ENCODE measurements around the gene NR2F1-AS1.
"Not testable (repeated sequence)": the region's sequence is repeated elsewhere in the genome, so short reads cannot be mapped to it uniquely, and the experiment has no call there.

The NR2F1-AS1 gene

DNA sequence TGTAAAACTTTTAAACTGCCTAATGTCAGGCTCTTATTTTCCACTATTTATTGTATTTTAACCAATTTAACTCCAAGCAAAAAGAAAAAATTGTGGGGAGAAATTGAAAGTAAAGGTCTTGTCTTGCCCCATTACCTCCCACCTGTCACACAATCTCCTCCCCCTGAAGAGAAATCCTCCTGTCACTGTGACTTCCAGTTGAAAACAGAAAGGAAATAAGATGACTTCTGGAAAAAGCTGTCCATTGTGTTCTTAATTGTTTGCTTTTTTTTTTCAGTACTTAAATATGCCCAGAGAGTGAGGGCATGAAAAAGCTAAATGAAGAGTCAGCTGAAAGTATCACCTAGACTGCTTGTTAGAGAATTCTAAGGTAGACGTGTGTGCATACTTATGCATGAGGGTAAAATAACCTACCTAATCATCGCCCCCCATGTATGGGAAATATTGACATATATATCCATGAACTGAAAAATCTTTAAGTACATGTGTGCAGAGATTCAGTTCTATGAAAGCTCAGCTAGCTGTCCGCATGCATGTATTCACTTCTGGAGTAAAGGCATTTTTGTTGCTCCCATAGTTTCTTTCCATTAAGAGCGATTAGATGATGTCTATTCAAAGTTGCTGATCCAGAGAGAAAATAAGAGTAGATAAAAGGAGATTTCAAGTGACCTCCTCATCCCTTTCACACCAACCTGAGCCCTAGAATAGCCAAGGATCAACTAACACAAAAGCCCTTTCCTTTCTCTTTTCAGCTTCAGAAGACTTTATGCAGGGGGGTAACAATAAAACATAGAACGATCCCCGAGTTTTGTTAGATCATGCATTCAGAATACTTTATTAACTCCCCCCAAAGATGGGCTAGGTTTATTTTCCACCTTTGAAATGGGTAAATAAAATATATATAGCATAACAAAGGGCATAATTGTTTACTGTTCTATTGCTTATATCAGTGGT is 5.3 kb downstream of the NR2F1-AS1 start:
- DNase-seq, result no peak

DNA sequence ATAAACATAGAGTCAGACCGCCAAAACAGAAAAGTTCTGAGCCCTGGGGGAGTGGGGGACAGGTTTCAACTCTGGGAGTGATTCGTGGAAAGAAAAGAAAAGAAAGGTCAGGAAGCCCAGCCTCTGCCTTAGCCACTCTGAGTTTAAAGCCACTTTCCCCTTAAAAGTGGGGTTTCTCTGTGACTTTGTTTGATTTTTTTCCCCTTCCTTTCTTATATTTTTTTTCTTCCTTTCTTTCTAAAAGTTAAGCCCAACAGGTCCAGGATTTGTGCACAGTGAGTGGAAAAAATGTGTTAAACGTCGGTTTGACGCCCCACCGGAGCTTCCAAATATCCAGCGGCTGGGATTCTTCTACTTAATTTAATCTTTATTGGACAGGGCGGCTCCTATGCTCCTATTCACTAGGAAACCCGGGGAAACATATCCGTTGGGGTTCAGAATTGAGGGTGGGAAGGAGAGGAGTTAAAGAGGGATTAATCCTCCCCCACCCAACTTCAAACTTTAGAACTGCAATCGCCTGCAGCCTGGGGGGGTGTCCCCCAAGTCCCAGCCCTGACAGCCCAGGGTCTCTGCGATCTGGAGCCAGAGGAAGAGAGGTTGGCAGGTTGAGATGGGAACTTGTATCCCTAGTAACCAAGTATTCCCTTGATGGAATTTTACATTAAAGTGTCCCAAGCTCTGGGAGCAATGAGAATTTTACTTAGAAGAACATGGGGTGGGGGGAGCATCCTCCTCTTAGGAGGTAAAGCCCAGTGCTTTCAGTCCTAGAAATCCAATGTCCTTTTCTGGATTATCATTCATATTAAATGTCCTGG is 6.3 kb downstream of the NR2F1-AS1 start:
- no peak for DNase-seq

DNA sequence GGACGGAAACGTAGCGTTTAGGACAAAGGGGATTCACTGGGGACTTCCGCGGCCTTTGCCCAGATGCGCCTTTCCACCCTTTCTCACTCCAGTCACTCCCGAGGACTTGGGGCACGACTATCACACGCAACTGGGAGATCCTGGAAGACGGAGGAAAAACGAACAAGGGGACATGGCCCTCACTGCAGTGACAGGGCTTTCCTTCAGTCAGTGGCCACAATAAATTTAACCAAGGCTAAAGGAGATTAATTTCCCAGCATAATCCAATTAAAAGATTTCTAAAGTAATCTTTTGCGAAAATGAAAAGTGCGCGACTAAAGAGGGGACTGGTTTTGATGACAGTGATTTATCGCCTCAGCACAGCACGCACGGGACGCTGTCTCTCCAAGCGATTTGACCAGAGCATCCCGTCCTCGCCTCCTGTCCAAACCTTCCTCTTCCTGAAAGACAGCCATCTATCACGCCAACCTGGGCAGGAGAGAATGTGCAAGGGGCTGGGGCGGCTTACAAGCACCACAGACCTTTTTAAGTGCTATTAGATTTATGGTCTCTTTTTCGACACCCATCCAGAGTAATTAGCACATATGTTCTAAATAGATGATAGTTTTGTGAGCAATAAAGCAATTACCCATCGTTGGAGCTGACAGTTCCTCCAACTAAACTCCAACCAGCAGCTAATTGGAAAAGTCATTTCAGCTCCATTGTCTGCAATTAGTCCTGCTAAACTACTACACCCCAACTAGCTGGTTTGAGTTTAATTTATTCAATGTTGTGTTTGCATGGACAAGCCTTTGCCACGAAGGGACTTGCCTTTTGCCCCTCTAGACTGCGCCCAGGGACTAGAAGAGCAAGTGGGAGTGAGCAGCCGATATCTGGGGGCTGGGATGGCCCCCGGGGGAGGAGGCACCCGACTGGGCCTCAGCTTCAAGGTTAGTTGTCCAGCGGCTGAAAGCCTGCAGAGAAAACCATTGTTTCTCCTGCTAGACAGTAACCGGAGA is 7.4 kb downstream of the NR2F1-AS1 start:
- no peak for DNase-seq

DNA sequence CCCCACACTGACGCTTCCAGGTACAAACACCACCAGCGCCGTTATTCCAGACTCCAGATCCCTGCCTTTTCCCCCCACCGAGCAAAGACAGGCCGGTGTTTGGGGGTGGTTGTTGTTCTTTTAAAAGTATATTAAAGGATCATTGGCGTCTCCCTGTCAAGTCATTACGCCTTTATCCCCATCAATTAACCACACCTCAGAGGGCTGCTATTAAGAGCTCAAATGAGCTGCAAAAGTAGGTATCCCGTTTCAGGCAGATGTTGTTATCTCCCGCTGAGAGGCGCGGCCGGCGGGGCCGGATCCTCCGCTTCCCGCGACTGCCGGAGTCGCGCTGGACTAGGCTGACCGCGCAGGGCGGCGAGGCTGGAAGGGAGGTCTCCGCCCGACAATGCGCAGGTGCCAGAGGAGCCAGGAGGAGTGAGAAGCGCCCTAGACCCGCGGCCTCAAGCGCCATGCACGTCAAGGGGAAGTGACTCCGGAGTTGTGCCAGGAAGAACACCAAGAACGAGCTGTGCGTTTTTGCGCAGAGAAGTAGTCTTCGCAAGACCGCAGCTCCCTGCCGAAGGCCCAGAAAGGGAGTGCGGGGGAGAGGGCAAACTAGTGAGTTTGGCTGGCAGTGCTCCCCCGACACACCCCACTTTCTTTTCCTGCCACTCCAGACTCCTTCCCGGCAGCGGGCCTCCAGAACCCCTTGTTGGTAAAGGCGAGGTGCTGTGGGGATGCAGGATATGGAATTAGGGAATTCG is 8.2 kb downstream of the NR2F1-AS1 start:
- DNase-seq, result no peak

DNA sequence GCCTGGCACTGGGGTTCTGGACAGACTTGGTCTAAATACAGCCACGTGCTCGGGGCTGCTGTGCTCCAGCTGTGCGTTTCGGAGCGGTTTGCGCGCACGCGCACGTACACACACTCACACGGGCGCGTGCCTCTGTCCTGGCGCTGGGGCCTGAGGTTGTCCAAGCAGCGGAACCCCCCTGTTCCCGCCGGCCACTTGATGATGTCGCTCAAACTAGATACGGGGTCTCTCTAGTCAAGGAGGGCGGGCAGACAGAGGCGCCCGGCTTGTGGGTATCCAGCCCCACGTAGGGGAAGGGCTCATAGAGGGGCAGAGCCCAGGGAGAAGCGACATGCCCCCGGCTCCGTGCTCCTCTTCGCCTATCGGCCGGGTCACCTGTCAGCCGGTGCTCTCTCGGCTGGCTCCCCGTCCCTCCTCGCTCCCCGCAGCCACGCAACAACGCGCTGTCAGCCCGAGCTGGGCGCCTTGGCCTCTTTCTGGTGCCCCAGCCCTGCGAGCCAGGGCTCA is 8.9 kb downstream of the NR2F1-AS1 start:
- no peak for DNase-seq

DNA sequence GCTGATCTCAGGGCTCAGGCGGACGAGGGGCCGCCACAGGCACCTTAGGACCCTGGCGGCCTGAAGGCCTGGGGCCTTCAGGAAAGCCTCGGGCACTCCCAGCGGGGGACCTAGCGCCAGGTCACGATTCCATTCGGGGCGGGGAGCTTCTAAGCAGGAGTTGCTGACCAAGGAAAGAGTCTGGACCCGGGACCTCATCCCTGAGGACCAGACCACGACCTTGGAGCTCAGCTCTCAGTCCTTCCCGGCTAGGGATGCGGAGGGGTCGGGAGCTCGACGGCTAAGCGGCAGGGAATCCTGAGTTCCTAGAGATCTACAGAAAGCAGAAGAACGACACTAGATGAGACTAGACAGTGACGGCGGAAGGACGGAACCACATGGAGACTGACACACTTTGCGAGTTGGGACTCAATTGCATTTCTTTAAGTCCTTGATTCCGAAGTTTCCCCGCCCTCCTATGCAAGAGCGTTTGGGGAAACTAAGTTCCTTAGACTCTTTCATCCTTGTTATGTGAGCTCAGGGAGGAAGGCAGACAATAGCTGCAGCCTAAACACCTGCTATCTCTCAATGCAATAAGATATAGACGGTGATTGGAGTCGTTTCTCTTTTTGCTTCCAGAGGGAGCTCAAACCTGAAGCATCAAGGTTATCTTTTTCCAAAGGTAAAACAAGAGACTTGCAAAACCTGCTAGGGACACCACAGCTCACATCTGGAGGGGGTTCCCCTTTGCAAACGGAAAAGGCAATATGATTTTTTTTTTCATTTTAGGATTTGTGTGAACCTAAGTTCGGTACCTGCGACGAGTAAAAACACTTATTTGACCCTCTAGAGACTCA is 9.7 kb downstream of the NR2F1-AS1 start:
- DNase-seq, result no peak

DNA sequence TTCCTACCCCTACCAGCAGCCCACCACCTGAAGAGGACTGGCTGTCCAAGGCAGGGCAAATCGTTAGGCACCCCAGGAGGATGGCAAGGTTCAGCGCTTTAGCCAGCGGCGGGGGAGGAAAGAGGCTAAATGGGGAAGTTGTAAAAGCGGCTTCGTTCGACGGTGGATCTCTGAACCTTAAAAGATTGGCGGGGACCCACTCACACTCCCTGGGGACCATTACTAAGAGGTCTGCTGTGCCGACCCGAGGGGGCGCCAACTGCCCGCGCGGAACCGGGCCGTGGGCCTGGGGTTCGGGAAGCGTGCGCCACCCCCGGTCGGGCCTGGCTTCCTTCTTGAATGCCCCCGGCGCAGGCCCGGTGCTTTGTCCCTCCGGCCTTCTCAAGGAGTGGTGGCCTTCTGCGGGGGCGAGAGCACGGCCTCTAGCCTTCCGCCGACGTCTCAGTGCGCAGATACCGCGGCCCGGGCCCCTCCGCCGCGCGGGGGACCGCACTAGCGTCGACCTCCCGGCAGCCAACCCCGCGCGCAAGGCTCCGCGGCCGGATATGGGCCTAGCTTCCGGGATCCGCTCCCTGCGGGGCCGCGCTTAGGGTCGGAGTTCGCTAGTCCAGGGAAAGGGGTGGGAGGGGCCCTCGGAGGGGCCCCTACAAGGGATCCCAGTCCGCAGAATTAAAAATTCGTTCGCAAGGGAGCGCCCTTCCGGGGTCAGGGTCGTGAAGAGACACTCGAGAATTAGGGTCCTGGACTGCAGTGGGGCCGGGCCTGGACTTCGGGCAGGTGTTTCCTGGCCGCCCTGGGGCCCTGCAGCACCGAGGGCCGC is 10.5 kb downstream of the NR2F1-AS1 start:
- DNase-seq, result no peak

DNA sequence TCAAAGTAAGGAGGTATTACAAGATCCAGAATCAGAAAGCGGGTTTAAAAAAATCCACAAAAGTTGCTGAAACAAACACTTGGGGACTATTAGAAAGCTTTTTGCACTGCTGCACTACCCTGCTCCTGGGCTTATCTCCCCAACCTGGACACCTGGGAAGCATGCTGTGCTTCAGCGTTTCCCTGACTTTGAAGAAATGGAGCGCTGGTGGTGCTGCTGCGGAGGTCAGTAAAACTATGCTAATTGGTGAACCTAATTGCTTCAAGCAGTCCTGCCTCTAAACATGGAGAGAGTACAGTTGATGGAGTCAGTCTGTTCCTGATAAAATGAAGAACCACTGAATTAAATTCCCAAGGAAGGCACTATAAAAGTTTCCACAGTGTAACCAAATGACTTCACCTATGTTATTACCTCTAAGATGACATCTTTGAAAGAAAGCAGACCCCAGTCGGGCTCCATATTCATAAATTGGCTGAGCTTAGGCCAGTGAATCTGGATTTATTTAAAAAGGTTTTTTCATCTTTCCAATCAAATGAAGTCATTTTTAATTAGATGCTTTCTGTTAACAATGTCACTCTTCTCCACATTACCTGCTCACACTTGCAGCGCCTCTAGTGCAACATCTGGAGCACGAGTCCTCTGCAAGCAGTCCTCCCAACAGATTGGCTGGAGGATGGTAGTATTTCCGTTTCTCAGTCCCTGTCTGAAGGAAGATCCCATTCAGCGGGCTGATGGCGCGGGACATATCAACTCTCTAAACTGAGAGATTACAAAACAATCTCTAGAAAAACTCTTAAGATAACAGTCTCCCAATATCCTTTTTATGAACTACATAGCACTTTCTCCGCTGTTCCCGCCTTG is 11.5 kb downstream of the NR2F1-AS1 start:
- no peak for DNase-seq

DNA sequence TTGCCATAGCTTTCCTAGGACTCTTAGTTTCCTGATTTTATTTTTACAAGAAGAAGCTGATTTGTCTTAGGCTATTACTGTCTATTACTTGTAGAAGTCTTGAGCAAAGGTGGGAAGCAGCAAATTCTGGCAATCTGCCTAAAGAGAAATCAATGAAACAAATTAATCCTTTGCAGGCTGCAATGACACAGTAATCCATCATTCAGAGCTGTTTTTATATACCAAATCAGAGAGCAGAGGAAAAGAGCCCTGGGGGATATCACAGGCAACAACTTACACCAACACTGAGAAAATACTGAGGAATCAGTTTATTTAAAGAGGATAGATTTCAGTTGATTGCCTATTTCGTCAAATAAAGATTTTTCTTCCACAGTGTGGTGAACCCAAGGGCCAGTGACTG is 13.6 kb downstream of the NR2F1-AS1 start:
- no peak for DNase-seq

DNA sequence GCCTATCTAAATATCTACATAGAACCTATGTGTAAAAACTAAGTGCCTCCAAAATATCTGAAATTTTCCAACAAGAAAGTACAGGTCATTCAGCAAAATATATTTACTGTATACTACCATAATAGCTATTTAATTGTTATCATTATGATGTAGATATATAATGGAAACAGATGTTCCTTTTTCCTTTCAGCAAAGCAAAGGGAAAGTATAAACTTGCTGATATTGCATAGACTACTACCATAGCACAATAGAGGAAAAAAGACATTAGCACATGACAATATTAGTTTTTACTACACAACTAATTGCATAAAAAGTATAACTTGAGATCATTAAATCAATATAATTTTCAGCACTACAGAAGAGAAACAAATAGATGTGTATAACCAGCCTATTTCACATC is 14.9 kb downstream of the NR2F1-AS1 start:
- no peak for DNase-seq

DNA sequence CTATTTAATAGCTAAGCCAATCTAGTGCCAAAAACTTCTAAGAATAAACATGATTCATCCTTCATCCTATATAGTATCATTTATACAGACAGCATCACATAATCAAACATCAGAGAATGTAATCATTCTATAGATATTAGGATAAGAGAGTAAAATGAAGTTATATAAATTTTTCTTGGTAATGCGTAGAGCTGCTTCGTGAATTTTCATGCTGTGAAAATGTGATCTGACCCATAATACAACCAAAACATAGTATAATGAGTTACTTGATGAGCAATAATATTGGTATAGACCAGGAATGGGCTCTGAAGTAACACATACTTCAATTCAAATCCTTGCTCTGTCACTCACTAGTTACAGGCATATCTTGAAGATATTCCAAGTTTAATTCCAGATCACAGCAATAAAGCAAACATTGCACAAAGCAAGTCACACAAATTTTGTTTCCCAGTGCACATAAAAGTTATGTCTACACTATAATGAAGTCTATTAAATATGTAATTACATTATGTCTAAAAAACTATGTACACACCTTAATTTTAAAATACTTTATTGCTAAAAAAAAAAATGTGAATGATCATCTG is 23.9 kb downstream of the NR2F1-AS1 start:
- DNase-seq, result no peak

DNA sequence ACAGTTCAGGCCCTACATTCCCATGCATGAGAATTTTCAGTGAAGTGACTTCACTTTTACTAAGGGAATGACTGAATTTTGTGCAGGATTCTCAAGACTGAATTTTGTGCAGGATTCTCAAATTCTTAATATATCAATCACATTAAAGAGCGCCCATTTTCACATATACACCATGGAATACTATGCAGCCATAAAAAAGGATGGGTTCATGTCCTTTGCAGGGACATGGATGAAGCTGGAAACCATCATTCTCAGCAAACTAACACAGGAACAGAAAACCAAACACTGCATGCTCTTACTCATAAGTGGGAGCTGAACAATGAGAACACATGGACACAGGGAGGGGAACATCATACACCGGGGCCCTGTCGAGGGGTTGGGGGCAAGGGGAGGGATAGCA is 31.4 kb downstream of the NR2F1-AS1 start:
- DNase-seq, result not testable (repeated sequence)

DNA sequence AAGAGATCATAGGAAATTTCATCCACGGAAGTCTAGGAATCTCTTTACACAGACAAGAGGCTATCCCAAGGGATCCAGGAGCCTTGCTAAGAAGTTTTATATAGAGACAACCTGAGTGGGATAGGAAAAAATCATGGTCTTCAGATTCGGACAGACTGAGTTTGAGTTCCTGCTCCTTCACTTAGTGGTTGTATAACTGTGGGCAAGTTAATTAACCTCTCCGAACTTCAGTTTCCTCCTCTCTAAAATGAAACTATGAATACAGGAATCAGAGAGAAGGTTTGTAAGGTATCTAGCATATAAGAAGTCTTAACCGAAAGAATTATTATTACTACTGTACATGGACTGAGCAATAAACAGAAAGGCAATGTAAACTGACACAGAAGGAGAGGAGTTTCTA is 35.1 kb downstream of the NR2F1-AS1 start:
- no peak for DNase-seq

DNA sequence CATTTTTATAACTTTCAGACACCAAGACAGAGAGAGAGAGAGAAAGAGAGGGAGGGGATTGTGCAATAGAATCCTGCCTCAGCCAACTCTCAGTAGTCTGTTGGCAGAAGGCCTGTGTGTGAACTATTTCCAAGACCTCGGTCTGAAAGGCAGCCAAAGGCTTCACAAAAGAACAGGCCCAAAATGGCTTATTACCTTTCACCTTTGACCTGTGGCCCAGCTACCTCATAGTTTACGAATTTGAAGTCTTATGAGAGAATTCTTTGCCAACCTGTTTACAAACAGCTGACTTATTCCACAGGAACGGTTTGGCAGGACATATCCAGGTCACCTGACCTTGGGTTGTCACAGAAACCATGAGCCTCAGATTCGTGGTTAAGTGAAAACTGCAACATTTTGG is 48.6 kb downstream of the NR2F1-AS1 start:
- DNase-seq, result peak; percentile 77

DNA sequence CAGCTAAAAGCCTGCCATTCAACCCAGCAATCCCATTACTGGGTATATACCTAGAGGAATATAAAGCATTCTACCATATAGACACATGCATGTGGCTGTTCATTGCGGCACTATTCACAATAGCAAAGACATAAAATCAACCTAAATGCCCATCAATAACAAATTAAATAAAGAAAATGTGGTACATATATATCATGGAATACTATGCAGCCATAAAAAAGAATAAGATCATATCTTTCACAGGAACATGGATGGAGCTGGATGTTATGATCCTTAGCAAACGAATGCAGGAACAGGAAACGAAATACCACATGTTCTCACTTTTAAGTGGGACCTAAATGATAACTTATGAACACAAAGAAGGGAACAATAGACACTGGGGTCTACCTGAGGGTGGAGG is 59.2 kb downstream of the NR2F1-AS1 start:
- not testable (repeated sequence) for DNase-seq

DNA sequence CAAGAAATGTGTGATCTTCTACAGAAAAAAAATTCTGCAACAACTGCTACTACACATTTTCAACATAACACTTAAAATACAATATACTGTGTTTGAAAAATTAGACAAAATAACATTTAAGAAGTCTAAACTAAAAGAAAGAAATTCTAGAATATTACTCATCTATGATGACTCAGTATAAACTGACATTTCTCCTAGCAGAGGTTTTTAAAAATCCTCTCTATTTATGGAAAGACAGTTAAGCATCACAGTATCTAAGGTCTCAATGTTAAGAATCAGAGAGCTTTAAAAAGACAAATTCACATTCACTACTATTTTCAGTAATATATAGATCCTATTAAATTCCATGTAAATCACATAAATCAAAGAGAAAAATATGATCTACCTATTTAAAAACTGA is 61.3 kb downstream of the NR2F1-AS1 start:
- DNase-seq, result peak; percentile 20

DNA sequence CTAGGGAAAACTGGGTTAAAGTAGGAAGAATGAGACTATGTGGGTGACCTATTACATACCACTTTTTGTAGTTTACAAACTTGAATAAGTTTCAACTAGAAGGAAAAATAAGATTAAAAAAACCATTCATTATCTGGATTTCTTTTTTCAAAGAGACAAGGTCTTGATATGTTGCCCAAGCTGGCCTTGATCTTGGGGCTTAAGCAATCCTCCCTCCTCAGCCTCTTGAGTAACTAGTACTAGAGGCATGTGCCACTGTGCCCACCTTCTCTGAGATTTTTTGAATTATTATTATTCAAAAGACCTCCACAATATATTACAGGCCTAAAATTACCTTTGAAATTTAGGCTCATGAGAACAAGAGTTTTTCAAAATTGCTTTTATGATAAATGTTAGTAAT is 63.2 kb downstream of the NR2F1-AS1 start:
- DNase-seq, result no peak

DNA sequence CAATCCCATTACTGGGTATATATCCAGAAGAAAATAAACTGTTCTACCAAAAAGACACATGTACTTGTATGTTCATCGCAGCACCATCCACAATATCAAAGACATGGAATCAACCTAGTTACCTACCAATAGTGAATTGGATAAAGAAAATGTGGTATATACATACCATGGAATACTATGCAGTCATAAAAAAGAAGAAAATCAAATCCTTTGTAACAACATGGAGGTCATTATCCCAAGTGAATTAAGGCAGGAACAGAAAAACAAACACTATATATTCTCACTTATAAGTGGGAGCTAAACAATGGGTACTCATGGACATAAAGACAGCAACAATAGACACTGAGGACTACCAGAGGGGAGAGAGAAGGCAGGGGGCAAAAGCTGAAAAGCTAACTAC is 67.7 kb downstream of the NR2F1-AS1 start:
- no peak for DNase-seq

Data from EL (cell line).